SK-N-SH (cell line): ENCODE data around the gene ZNF407. TPM values are rescaled to one million over a fixed set of nuclear protein-coding genes. Genes with fewer than 3 reads are reported as not detected.

Experiments
- CTCF ChIA-PET: fragments of 300-600, 350-600 bp; formaldehyde crosslinking; extraction: SDS; loops from one replicate; lab custom pipeline; 2021; lab: Yijun Ruan, JAX
- POLR2A ChIA-PET: fragments of 350-600 bp; sonication (Branson Sonifier 250); formaldehyde crosslinking; extraction: SDS; loops from one replicate; lab custom pipeline; 2020; ENCODE audit warnings: antibody characterized with exemption, inconsistent platforms; lab: Yijun Ruan, JAX
- DNase-seq: peaks from one replicate; pipeline ENCODE4 v3.0.0; 2012
- H2AFZ ChIP-seq: fragments of 200-600 bp; sonication (generic); 2 replicates; pipeline ENCODE4 v1.8.1; 2016; ENCODE audit warnings: antibody characterized with exemption, mild to moderate bottlenecking, low read depth
- H3F3A ChIP-seq: fragments of 200-600 bp; sonication (generic); replicated peaks from 2 replicates; pipeline ENCODE3; 2016; ENCODE audit warnings: antibody characterized with exemption, mild to moderate bottlenecking; ENCODE audit not compliant: insufficient read depth
- H3K27ac ChIP-seq, 2 experiments: fragments of 200-500 bp in 1 of 2; fragments of 200-600 bp in 1 of 2; sonication (Bioruptor generic) in 1 of 2; sonication (generic), shearing (Covaris generic) in 1 of 2; 2 replicates each; pipeline versions ENCODE4 v1.5.1 to v1.6.1; 2014 to 2016; ENCODE audit warnings: low read depth in 2 of 2, inconsistent platforms in 1 of 2, low read length in 1 of 2, mild to moderate bottlenecking in 1 of 2, mixed read lengths in 1 of 2
- H3K27me3 ChIP-seq: fragments of 200-600 bp; sonication (generic), shearing (Covaris generic); 2 replicates; pipeline ENCODE4 v1.6.1; 2016; ENCODE audit warnings: mixed run types; ENCODE audit not compliant: insufficient read depth
- H3K36me3 ChIP-seq, 2 experiments: fragments of 200-500 bp in 1 of 2; fragments of 200-600 bp in 1 of 2; sonication (Bioruptor generic) in 1 of 2; sonication (generic) in 1 of 2; replicated peaks in 1 of 2; 2 replicates each; pipeline versions ENCODE3 to v1.5.1; 2014 to 2016; ENCODE audit warnings: low read length in 1 of 2, mild to moderate bottlenecking in 1 of 2; ENCODE audit not compliant: insufficient read depth in 2 of 2, control insufficient read depth in 1 of 2
- H3K4me1 ChIP-seq, 2 experiments: fragments of 200-500 bp in 1 of 2; fragments of 200-600 bp in 1 of 2; sonication (Bioruptor generic) in 1 of 2; sonication (generic), shearing (Covaris generic) in 1 of 2; 2 replicates each; pipeline versions ENCODE4 v1.5.1 to v1.6.1; 2014 to 2016; ENCODE audit warnings: low read depth in 1 of 2, low read length in 1 of 2, mixed run types in 1 of 2; ENCODE audit not compliant: insufficient read depth in 2 of 2, control insufficient read depth in 1 of 2
- H3K4me2 ChIP-seq: fragments of 200-600 bp; sonication (generic), shearing (Covaris generic); 2 replicates; pipeline ENCODE4 v1.6.1; 2017; ENCODE audit warnings: mixed run types
- H3K4me3 ChIP-seq, 2 experiments: fragments of 200-500 bp in 1 of 2; fragments of 200-600 bp in 1 of 2; sonication (Bioruptor generic) in 1 of 2; sonication (generic), shearing (Covaris generic) in 1 of 2; 2 replicates each; pipeline versions ENCODE4 v1.5.1 to v1.8.1; 2014 to 2016; ENCODE audit warnings: low read depth in 2 of 2, inconsistent platforms in 1 of 2, low read length in 1 of 2, mild to moderate bottlenecking in 1 of 2, mixed read lengths in 1 of 2, moderate library complexity in 1 of 2
- H3K79me2 ChIP-seq: fragments of 200-600 bp; sonication (generic); 2 replicates; pipeline ENCODE4 v1.8.1; 2017; ENCODE audit warnings: mild to moderate bottlenecking; ENCODE audit not compliant: insufficient read depth
- H3K9ac ChIP-seq: fragments of 200-600 bp; sonication (generic); 2 replicates; pipeline ENCODE4 v1.6.1; 2017; ENCODE audit warnings: mixed run types
- H3K9me2 ChIP-seq: fragments of 200-600 bp; sonication (generic); 2 replicates; pipeline ENCODE4 v1.6.1; 2017; ENCODE audit warnings: mixed run types
- H3K9me3 ChIP-seq: fragments of 200-600 bp; sonication (generic); 2 replicates; pipeline ENCODE4 v1.6.1; 2017; ENCODE audit warnings: mixed run types, mild to moderate bottlenecking, moderate library complexity
- H4K20me1 ChIP-seq: fragments of 200-600 bp; sonication (generic); 2 replicates; pipeline ENCODE4 v1.6.1; 2017; ENCODE audit warnings: mild to moderate bottlenecking, mixed run types; ENCODE audit not compliant: insufficient read depth
- EP300 ChIP-seq, 2 experiments: IDR thresholded peaks; 2 replicates each; pipeline versions ENCODE4 v1.4.0 to v1.6.1; 2012; ENCODE audit warnings: borderline replicate concordance in 1 of 2, low read depth in 1 of 2, low read length in 1 of 2
- EZH2phosphoT487 ChIP-seq: fragments of 200-600 bp; sonication (generic); IDR thresholded peaks from 2 replicates; pipeline ENCODE4 v1.6.1; 2017; ENCODE audit warnings: low read depth, mixed run types, mild to moderate bottlenecking, antibody characterized with exemption, moderate library complexity, borderline replicate concordance
- FOXM1 ChIP-seq: IDR thresholded peaks from 2 replicates; pipeline ENCODE4 v1.4.0; 2012; ENCODE audit warnings: low read depth, mild to moderate bottlenecking
- MXI1 ChIP-seq: IDR thresholded peaks from 2 replicates; pipeline ENCODE4 v1.6.1; 2012; ENCODE audit warnings: mild to moderate bottlenecking, low read depth, low read length, improper control_type of control experiment
- RAD21 ChIP-seq: IDR thresholded peaks from 2 replicates; pipeline ENCODE4 v1.6.1; 2012; ENCODE audit warnings: mild to moderate bottlenecking, low read length
- RXRA ChIP-seq: IDR thresholded peaks from 2 replicates; pipeline ENCODE4 v1.4.0; 2012; ENCODE audit warnings: low read depth, mild to moderate bottlenecking, borderline replicate concordance
- WGBS: methylation state at CpG from one replicate; pipeline ENCODE4 v1.1.6; 2017; ENCODE audit warnings: low lambda C conversion rate; 5-methylcytosine and 5-hydroxymethylcytosine counted together
- polyA plus RNA-seq, 3 experiments: library from polyadenylated mRNA; depleted of rRNA; stranded (reverse); fragments of >200 nt; gene quantifications; 2 replicates each; pipeline ENCODE4 v1.2.3, GENCODE V29; 2012
- TF ChIP-seq, protein P1 (sequence below): IDR thresholded peaks from 2 replicates; pipeline ENCODE4 v1.4.0; 2012; ENCODE audit warnings: low read depth, borderline replicate concordance
- TF ChIP-seq, protein P2 (sequence below): fragments of 150-350 bp; IDR thresholded peaks from 2 replicates; pipeline ENCODE4 v1.6.1; 2016; ENCODE audit warnings: mild to moderate bottlenecking, low read depth, low read length
- TF ChIP-seq, protein P3 (sequence below): IDR thresholded peaks from 2 replicates; pipeline ENCODE4 v1.4.0; 2012; ENCODE audit warnings: low read depth, borderline replicate concordance

ZNF407 gene
- polyA plus RNA-seq, 1 of the 3 experiments (the other 2 are of a cell fraction), result 2.6 TPM

DNA sequence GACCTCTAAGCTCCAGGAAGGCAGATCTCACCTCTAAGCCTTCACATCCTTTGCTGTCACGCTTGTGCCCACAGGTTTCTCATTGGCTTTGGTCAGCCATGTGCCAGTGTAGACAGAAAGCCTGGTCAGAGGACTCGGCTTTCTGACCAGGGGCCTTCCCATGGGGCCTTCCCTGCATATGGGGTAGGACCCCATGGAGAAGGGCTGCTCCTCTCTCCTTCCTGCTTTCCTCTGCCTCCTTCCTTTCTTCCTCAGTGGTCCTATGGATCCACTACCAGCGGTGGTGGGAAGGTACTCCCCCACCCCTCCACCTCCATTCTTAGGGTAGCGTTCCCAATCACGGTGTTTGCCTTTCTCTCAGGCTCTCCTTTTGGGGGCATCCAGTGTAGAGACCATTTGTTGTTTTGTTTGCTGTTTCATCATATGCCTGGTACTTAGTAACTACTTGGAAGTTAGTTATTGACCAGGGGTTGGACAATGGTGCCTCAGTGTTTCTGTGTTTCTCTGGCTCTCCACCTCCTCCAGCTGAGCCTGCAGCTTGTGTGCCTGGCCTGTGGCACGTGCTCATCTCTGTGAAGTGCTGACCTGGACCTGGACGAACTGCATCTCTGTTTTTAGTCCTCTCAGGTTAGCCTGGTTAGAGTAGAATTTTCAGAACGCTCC lies 71.6 kb downstream of the ZNF407 start:
- Histone ChIP-seq H3K27me3 (no peaks in the 10 kb centered on the region), H3K36me3 (no peaks in the 10 kb centered on the region), H3K27ac (no peak overlapping the region), H3K4me3 (no peak overlapping the region), H3K4me2 (no peak overlapping the region), H3K9me3 (no peaks in the 10 kb centered on the region), H3K79me2 (peaks cover 4% of the 10 kb centered on the region; the same call in 1 of the 2 replicates), H3K4me1 (no peaks in the 10 kb centered on the region), H3K9ac (no peak overlapping the region), H4K20me1 (no peaks in the 10 kb centered on the region), H3K9me2 (no peaks in the 10 kb centered on the region), H2AFZ (no peak overlapping the region), H3F3A (no peaks in the 10 kb centered on the region)
- CTCF ChIA-PET, result no interaction called here
- no peak for DNase-seq
- TF ChIP-seq MXI1 (no peak), FOXM1 (no peak), EP300 (IDR thresholded peaks at IDR 0.05; ENCODE audit: borderline replicate concordance in 1 of 2, low read depth in 1 of 2, low read length in 1 of 2) (no peak), RAD21 (no peak), EZH2phosphoT487 (no peak)
- TF ChIP-seq, protein P1, sequence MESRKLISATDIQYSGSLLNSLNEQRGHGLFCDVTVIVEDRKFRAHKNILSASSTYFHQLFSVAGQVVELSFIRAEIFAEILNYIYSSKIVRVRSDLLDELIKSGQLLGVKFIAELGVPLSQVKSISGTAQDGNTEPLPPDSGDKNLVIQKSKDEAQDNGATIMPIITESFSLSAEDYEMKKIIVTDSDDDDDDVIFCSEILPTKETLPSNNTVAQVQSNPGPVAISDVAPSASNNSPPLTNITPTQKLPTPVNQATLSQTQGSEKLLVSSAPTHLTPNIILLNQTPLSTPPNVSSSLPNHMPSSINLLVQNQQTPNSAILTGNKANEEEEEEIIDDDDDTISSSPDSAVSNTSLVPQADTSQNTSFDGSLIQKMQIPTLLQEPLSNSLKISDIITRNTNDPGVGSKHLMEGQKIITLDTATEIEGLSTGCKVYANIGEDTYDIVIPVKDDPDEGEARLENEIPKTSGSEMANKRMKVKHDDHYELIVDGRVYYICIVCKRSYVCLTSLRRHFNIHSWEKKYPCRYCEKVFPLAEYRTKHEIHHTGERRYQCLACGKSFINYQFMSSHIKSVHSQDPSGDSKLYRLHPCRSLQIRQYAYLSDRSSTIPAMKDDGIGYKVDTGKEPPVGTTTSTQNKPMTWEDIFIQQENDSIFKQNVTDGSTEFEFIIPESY, result no peak
- TF ChIP-seq, protein P2, sequence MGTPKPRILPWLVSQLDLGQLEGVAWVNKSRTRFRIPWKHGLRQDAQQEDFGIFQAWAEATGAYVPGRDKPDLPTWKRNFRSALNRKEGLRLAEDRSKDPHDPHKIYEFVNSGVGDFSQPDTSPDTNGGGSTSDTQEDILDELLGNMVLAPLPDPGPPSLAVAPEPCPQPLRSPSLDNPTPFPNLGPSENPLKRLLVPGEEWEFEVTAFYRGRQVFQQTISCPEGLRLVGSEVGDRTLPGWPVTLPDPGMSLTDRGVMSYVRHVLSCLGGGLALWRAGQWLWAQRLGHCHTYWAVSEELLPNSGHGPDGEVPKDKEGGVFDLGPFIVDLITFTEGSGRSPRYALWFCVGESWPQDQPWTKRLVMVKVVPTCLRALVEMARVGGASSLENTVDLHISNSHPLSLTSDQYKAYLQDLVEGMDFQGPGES, result no peak
- POLR2A ChIA-PET, result no interaction called here
- 92% methylated on average over 8 of the region's 8 CpGs for WGBS

DNA sequence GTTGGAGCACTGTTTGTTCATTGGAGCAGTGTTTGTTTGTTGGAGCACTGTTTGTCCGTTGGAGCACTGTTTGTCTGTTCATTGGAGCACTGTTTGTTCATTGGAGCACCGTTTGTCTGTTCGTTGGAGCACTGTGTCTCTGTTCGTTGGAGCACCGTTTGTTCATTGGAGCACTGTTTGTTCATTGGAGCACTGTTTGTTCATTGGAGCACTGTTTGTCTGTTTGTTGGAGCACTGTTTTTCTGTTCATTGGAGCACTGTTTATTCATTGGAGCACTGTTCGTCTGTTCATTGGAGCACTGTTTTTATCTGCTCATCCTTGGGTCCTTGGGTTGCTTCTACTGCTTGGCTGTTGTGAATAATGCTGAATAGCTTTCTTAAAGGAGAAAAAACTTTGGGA lies 74.7 kb downstream of the ZNF407 start:
- Histone ChIP-seq H3K4me1 (no peaks in the 10 kb centered on the region), H4K20me1 (no peaks in the 10 kb centered on the region), H3K36me3 (peaks cover 0 to 7% of the 10 kb centered on the region in 2 experiments), H3K4me3 (no peak overlapping the region), H3F3A (no peaks in the 10 kb centered on the region), H3K9me3 (no peaks in the 10 kb centered on the region), H3K27ac (no peak overlapping the region), H2AFZ (no peak overlapping the region), H3K79me2 (peaks cover 4% of the 10 kb centered on the region; the same call in 1 of the 2 replicates), H3K4me2 (no peak overlapping the region), H3K27me3 (no peaks in the 10 kb centered on the region), H3K9me2 (no peaks in the 10 kb centered on the region), H3K9ac (no peak overlapping the region)
- ChIA-PET POLR2A (no interaction called here), CTCF (no interaction called here)
- 83% methylated on average over 6 of the region's 6 CpGs for WGBS
- no peak for DNase-seq
- no peak for TF ChIP-seq RXRA
- TF ChIP-seq, protein P3, sequence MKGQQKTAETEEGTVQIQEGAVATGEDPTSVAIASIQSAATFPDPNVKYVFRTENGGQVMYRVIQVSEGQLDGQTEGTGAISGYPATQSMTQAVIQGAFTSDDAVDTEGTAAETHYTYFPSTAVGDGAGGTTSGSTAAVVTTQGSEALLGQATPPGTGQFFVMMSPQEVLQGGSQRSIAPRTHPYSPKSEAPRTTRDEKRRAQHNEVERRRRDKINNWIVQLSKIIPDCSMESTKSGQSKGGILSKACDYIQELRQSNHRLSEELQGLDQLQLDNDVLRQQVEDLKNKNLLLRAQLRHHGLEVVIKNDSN, result no peak
